Measurements from ENCODE around the gene SPSB2. TPM values are rescaled to one million over a fixed set of nuclear protein-coding genes. Genes with fewer than 3 reads are reported as not detected.

Gene SPSB2
- total RNA-seq, 1 donor from 2014 or later = 6.7 TPM

GRCh38 chr12:6863033-6863432 lies 10.1 kb downstream of the SPSB2 start:
- Mint-ChIP-seq H3K4me1 (ENCODE audit: unreplicated experiment) (peaks cover 3% of the 10 kb centered on the region), H3K27me3 (ENCODE audit: unreplicated experiment) (peaks cover 14% of the 10 kb centered on the region), H3K27ac (ENCODE audit: unreplicated experiment) (no peak overlapping the region), H3K4me3 (ENCODE audit: unreplicated experiment) (peak overlapping the region; percentile 8), H3K9me3 (ENCODE audit: unreplicated experiment) (no peaks in the 10 kb centered on the region), H3K36me3 (ENCODE audit: low read depth, unreplicated experiment) (peaks cover 49% of the 10 kb centered on the region)
- DNase-seq (ENCODE audit: low spot score) = no peak
- no peak for TF ChIP-seq CTCF (IDR thresholded peaks at IDR 0.05; ENCODE audit: unreplicated experiment)

GRCh38 chr12:6861391-6861790 lies 11.7 kb downstream of the SPSB2 start:
- H3K4me3 Mint-ChIP-seq (ENCODE audit: unreplicated experiment) = no peak overlapping the region
- H3K27ac Mint-ChIP-seq (ENCODE audit: unreplicated experiment) = no peak overlapping the region
- no peak for DNase-seq (ENCODE audit: low spot score)
- H3K27me3 Mint-ChIP-seq (ENCODE audit: unreplicated experiment) = peaks cover 11% of the 10 kb centered on the region
- H3K9me3 Mint-ChIP-seq (ENCODE audit: unreplicated experiment) = no peaks in the 10 kb centered on the region
- no peak for TF ChIP-seq CTCF (IDR thresholded peaks at IDR 0.05; ENCODE audit: unreplicated experiment)
- H3K36me3 Mint-ChIP-seq (ENCODE audit: low read depth, unreplicated experiment) = peaks cover 60% of the 10 kb centered on the region
- peaks cover under 1% of the 10 kb centered on the region for H3K4me1 Mint-ChIP-seq (ENCODE audit: unreplicated experiment)

- H3K27ac Mint-ChIP-seq (ENCODE audit: unreplicated experiment) = no peak overlapping the region
- H3K9me3 Mint-ChIP-seq (ENCODE audit: unreplicated experiment) = no peaks in the 10 kb centered on the region
- H3K4me3 Mint-ChIP-seq (ENCODE audit: unreplicated experiment) = peak overlapping the region; percentile 74
- no peak for DNase-seq (ENCODE audit: low spot score)
- peaks cover 60% of the 10 kb centered on the region for H3K36me3 Mint-ChIP-seq (ENCODE audit: low read depth, unreplicated experiment)
- no peak for TF ChIP-seq CTCF (IDR thresholded peaks at IDR 0.05; ENCODE audit: unreplicated experiment)
- peaks cover 11% of the 10 kb centered on the region for H3K27me3 Mint-ChIP-seq (ENCODE audit: unreplicated experiment)
- no peaks in the 10 kb centered on the region for H3K4me1 Mint-ChIP-seq (ENCODE audit: unreplicated experiment)
Observed at GRCh38 chr12:6860942-6861341, 12.2 kb downstream of the SPSB2 start.

GRCh38 chr12:6860116-6860515 lies 13.0 kb downstream of the SPSB2 start:
- peak overlapping the region; percentile 74 for H3K4me3 Mint-ChIP-seq (ENCODE audit: unreplicated experiment)
- no peaks in the 10 kb centered on the region for H3K9me3 Mint-ChIP-seq (ENCODE audit: unreplicated experiment)
- no peak overlapping the region for H3K27ac Mint-ChIP-seq (ENCODE audit: unreplicated experiment)
- H3K27me3 Mint-ChIP-seq (ENCODE audit: unreplicated experiment) = peaks cover 6% of the 10 kb centered on the region
- no peak for DNase-seq (ENCODE audit: low spot score)
- no peak for TF ChIP-seq CTCF (IDR thresholded peaks at IDR 0.05; ENCODE audit: unreplicated experiment)
- peaks cover 56% of the 10 kb centered on the region for H3K36me3 Mint-ChIP-seq (ENCODE audit: low read depth, unreplicated experiment)
- no peaks in the 10 kb centered on the region for H3K4me1 Mint-ChIP-seq (ENCODE audit: unreplicated experiment)

- Mint-ChIP-seq H3K4me3 (ENCODE audit: unreplicated experiment) (no peak overlapping the region), H3K27me3 (ENCODE audit: unreplicated experiment) (peaks cover 6% of the 10 kb centered on the region), H3K27ac (ENCODE audit: unreplicated experiment) (no peak overlapping the region), H3K4me1 (ENCODE audit: unreplicated experiment) (peaks cover 9% of the 10 kb centered on the region), H3K9me3 (ENCODE audit: unreplicated experiment) (no peaks in the 10 kb centered on the region), H3K36me3 (ENCODE audit: low read depth, unreplicated experiment) (peaks cover 49% of the 10 kb centered on the region)
- no peak for DNase-seq (ENCODE audit: low spot score)
- no peak for TF ChIP-seq CTCF (IDR thresholded peaks at IDR 0.05; ENCODE audit: unreplicated experiment)
Observed at GRCh38 chr12:6858799-6859198, 14.3 kb downstream of the SPSB2 start.
